ENCODE data around the gene ROBO4.

DNA sequence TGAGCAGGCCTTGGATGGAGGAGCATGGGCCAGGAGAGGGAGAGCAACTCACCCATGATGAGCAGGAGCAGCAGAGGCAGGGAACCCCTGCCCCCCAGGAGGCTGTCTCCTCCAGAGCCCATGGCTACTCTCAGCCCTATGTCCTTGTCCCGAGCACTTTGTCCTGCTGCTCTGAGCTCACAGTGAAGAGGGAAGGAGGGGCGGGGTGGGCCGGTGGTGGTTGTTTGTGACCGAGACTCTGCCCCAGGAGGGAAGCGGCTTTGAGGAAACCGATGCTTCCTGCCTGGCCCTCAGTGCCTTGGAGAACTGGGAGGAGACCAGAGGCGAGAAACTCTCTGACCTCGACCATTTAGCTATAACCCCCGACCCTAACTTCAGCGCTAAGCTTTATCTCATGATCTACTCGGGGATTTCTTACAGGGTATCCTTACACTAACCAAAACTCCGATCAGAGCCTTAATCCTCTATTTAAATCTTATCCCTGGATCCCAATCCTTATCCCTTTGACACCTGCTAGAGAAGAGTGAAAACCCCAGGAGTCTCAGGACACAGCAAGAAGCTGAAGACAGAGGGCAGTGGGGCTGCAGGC, at the start of gene ROBO4:
- TF ChIP-seq, protein P1, sequence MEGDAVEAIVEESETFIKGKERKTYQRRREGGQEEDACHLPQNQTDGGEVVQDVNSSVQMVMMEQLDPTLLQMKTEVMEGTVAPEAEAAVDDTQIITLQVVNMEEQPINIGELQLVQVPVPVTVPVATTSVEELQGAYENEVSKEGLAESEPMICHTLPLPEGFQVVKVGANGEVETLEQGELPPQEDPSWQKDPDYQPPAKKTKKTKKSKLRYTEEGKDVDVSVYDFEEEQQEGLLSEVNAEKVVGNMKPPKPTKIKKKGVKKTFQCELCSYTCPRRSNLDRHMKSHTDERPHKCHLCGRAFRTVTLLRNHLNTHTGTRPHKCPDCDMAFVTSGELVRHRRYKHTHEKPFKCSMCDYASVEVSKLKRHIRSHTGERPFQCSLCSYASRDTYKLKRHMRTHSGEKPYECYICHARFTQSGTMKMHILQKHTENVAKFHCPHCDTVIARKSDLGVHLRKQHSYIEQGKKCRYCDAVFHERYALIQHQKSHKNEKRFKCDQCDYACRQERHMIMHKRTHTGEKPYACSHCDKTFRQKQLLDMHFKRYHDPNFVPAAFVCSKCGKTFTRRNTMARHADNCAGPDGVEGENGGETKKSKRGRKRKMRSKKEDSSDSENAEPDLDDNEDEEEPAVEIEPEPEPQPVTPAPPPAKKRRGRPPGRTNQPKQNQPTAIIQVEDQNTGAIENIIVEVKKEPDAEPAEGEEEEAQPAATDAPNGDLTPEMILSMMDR (IDR thresholded peaks at IDR 0.05; ENCODE audit: insufficient read depth, low read depth, low read length) = no peak
- TF ChIP-seq EZH2 (IDR thresholded peaks at IDR 0.05; ENCODE audit: insufficient read depth, low read length) = no peak
